Mucosa of rectum (tissue), 2 donors: ENCODE results near the gene KRTAP12-2.
"Not testable (repeated sequence)": the region's sequence is repeated elsewhere in the genome, so short reads cannot be mapped to it uniquely, and the experiment has no call there.

ENCODE experiments used
- H3K27ac ChIP-seq, 2 donors: one replicate each; pipeline ENCODE4 v1.7.0; 2013; ENCODE audit warnings: inconsistent platforms in 2 of 2, low read depth in 2 of 2, low read length in 2 of 2
- H3K27me3 ChIP-seq, 2 donors: one replicate each; pipeline ENCODE4 v1.7.0; 2013; ENCODE audit warnings: low read length in 2 of 2; ENCODE audit not compliant: control insufficient read depth in 2 of 2, insufficient read depth in 2 of 2
- H3K36me3 ChIP-seq, 2 donors: one replicate each; pipeline ENCODE4 v1.7.0; 2013; ENCODE audit warnings: low read length in 2 of 2; ENCODE audit not compliant: control insufficient read depth in 2 of 2, insufficient read depth in 2 of 2
- H3K4me1 ChIP-seq, 2 donors: one replicate each; pipeline ENCODE4 v1.7.0; 2013; ENCODE audit warnings: low read length in 2 of 2, mild to moderate bottlenecking in 1 of 2; ENCODE audit not compliant: control insufficient read depth in 2 of 2, insufficient read depth in 2 of 2
- H3K4me3 ChIP-seq, 2 donors: one replicate each; pipeline ENCODE4 v1.7.0; 2013; ENCODE audit warnings: low read length in 2 of 2
- H3K9ac ChIP-seq, 2 donors: one replicate each; pipeline ENCODE4 v1.7.0; 2013; ENCODE audit warnings: low read length in 2 of 2, low read depth in 1 of 2, mild to moderate bottlenecking in 1 of 2
- H3K9me3 ChIP-seq, 2 donors: one replicate each; pipeline ENCODE4 v1.7.0; 2013; ENCODE audit warnings: low read length in 2 of 2; ENCODE audit not compliant: control insufficient read depth in 2 of 2
- donor health status: healthy.
- donor health status: Normal muscosa, but diverticular disease.

KRTAP12-2 gene

GRCh38 chr21:44684077-44684476, 17.4 kb upstream of the KRTAP12-2 start:
- Histone ChIP-seq H3K27ac (no peak overlapping the region), H3K4me1 (no peaks in the 10 kb centered on the region), H3K9me3 (no peaks in the 10 kb centered on the region), H3K9ac (no peak overlapping the region), H3K4me3 (no peak overlapping the region), H3K36me3 (no peaks in the 10 kb centered on the region), H3K27me3 (peaks cover 0 to 5% of the 10 kb centered on the region in 2 donors)

- Histone ChIP-seq H3K4me1 (no peaks in the 10 kb centered on the region), H3K27me3 (peaks cover 0 to 5% of the 10 kb centered on the region in 2 donors), H3K36me3 (no peaks in the 10 kb centered on the region), H3K4me3 (no peak overlapping the region), H3K27ac (no peak overlapping the region), H3K9me3 (no peaks in the 10 kb centered on the region), H3K9ac (no peak overlapping the region)
Observed at GRCh38 chr21:44682580-44683151, 15.9 kb upstream of the KRTAP12-2 start.

GRCh38 chr21:44681861-44682579, 15.3 kb upstream of the KRTAP12-2 start, which contains the start of gene KRTAP12-1:
Gene KRTAP12-1, minus strand, starts transcription at chr21:44682163. Its CDS starts 40 bp downstream, at chr21:44682123.
- H3K9me3 ChIP-seq = no peaks in the 10 kb centered on the region
- H3K4me1 ChIP-seq = no peaks in the 10 kb centered on the region
- peaks cover 0 to 5% of the 10 kb centered on the region in 2 donors for H3K27me3 ChIP-seq
- H3K27ac ChIP-seq = no peak within 1 kb of the TSS
- H3K4me3 ChIP-seq = no peak within 1 kb of the TSS
- H3K9ac ChIP-seq = no peak within 1 kb of the TSS
- no peaks in the 10 kb centered on the region for H3K36me3 ChIP-seq

GRCh38 chr21:44681152-44681551, 14.4 kb upstream of the KRTAP12-2 start:
- Histone ChIP-seq H3K9me3 (no peaks in the 10 kb centered on the region), H3K27ac (no peak overlapping the region), H3K9ac (no peak overlapping the region), H3K36me3 (no peaks in the 10 kb centered on the region), H3K4me1 (no peaks in the 10 kb centered on the region), H3K4me3 (no peak overlapping the region), H3K27me3 (no peaks in the 10 kb centered on the region)

GRCh38 chr21:44677881-44678280, 11.2 kb upstream of the KRTAP12-2 start:
- no peaks in the 10 kb centered on the region for H3K27me3 ChIP-seq
- no peaks in the 10 kb centered on the region for H3K9me3 ChIP-seq
- H3K27ac ChIP-seq = no peak overlapping the region
- no peaks in the 10 kb centered on the region for H3K36me3 ChIP-seq
- H3K4me1 ChIP-seq = no peaks in the 10 kb centered on the region
- no peak overlapping the region for H3K4me3 ChIP-seq
- H3K9ac ChIP-seq = no peak overlapping the region

GRCh38 chr21:44671911-44672310, 5.2 kb upstream of the KRTAP12-2 start:
- H3K4me3 ChIP-seq = no peak overlapping the region
- H3K27me3 ChIP-seq = peaks cover 0 to 5% of the 10 kb centered on the region in 2 donors
- no peak overlapping the region for H3K9ac ChIP-seq
- H3K36me3 ChIP-seq = no peaks in the 10 kb centered on the region
- no peaks in the 10 kb centered on the region for H3K4me1 ChIP-seq
- H3K9me3 ChIP-seq = peaks cover 0 to 3% of the 10 kb centered on the region in 2 donors
- H3K27ac ChIP-seq = no peak overlapping the region

GRCh38 chr21:44670642-44671432, 4.1 kb upstream of the KRTAP12-2 start:
- Histone ChIP-seq H3K27ac (no peak overlapping the region), H3K9ac (no peak overlapping the region), H3K9me3 (peaks cover 0 to 3% of the 10 kb centered on the region in 2 donors), H3K36me3 (no peaks in the 10 kb centered on the region), H3K27me3 (peaks cover 0 to 5% of the 10 kb centered on the region in 2 donors), H3K4me1 (no peaks in the 10 kb centered on the region), H3K4me3 (no peak overlapping the region)

GRCh38 chr21:44667612-44668011, 885 bp upstream of the KRTAP12-2 start:
- H3K9ac ChIP-seq = no peak overlapping the region
- H3K4me3 ChIP-seq = no peak overlapping the region
- H3K36me3 ChIP-seq = no peaks in the 10 kb centered on the region
- H3K27me3 ChIP-seq = peaks cover 0 to 5% of the 10 kb centered on the region in 2 donors
- H3K9me3 ChIP-seq = peaks cover 0 to 3% of the 10 kb centered on the region in 2 donors
- H3K27ac ChIP-seq = no peak overlapping the region
- no peaks in the 10 kb centered on the region for H3K4me1 ChIP-seq

GRCh38 chr21:44664691-44665090, 2.0 kb downstream of the KRTAP12-2 start:
- H3K27me3 ChIP-seq = peaks cover 0 to 9% of the 10 kb centered on the region in 2 donors
- H3K4me3 ChIP-seq = no peak overlapping the region
- H3K36me3 ChIP-seq = no peaks in the 10 kb centered on the region
- no peak overlapping the region for H3K9ac ChIP-seq
- H3K27ac ChIP-seq = no peak overlapping the region
- H3K9me3 ChIP-seq = no peaks in the 10 kb centered on the region
- no peaks in the 10 kb centered on the region for H3K4me1 ChIP-seq

- H3K27me3 ChIP-seq, H3K27ac ChIP-seq, H3K36me3 ChIP-seq, H3K4me1 ChIP-seq, H3K4me3 ChIP-seq, H3K9me3 ChIP-seq, H3K9ac ChIP-seq: not testable (repeated sequence)
Observed at GRCh38 chr21:44661567-44661966, 5.2 kb downstream of the KRTAP12-2 start.
